NCI-H1930 (cell line): ENCODE measurements around the gene PTCRA.

Experiments
- DNase-seq, 2 experiments: peaks; one replicate each; lab custom pipeline; 2025; lab: John Stamatoyannopoulos, UW

The PTCRA gene

GRCh38 chr6:42971746-42972327, 56.0 kb downstream of the PTCRA start:
- no peak for DNase-seq

GRCh38 chr6:42973926-42974325, 58.1 kb downstream of the PTCRA start:
- no peak for DNase-seq

- DNase-seq: no peak
These were observed 59.2 kb downstream of the PTCRA start for GRCh38 chr6:42974919-42975505.
